HG03442 (cell line): ENCODE measurements around the gene ARHGAP26.

Experiments used
- ATAC-seq: cut with Tn5 transposase; IDR thresholded peaks from one replicate; pipeline ENCODE4 v1.9.1; 2021; ENCODE audit warnings: mild to moderate bottlenecking, moderate library complexity; ENCODE audit not compliant: unreplicated experiment

Gene ARHGAP26

GRCh38 chr5:142826741-142827492, 56.7 kb downstream of the ARHGAP26 start:
- ATAC-seq, result no peak

DNA sequence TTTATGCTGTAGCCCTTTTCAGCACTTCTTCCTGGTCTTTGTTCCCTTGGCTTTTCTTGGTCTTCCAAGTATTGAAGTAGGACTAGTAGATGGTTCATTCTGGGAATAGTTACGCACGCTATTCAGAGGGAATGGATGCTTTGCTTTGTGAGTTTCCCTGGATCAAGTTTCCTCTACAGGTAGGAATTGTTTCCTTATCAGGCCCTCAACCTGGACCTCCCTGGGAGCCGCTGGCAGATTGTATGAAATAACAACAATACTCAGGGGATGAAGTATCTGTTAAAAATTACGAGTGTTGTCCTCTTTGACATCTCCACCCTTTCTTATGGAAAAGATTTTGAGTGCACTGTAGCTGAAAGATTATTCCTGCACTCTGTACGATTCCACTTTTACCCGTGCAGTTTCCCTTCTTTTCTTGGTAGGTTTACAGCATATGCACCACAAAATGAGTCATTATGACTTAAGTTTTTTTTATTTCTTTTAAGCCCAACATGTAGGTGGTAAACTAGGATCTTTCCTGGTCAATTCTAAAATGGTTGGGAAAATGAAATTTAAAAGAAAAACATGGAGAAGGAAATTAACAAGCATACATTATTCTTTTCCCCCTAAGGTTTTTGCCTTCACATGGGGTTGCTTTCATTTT, 57.9 kb downstream of the ARHGAP26 start:
- no peak for ATAC-seq

GRCh38 chr5:142828797-142829535, 58.8 kb downstream of the ARHGAP26 start:
- no peak for ATAC-seq

GRCh38 chr5:142829801-142830220, 59.6 kb downstream of the ARHGAP26 start:
- ATAC-seq, result no peak

DNA sequence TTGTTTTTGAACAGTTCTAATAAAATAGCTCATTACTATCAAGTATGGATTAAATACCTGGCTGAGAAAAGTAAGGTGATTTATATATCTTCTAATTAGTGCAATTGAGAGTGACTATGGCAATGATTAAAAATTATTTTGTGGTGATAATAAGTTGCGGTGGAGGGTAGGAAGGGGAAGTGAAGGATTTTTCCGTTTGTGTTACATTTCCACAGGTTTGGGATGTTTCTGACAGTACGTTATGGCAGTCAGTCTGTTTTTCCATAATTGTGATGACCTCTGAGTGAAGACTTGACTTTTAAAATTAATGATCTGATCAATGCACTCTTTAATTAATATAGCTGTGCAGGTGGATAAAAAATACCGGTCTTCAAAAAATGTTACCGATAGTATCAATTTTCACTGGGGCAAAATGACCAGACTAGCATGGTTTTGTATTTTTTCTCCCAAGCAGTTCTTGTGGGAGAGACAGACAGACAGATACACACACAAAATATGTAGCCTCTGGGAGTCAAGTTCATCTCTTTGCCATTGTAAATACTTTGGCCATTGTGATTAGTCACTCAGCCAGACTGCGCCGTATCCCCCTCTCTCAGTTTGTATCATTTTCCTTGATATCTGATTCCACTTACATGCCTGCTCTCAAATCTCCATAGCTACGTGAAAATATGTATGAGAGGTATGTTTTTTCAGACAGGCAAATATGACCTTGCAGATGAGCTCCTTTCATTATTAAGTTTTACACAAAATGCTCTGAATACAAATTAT, 60.2 kb downstream of the ARHGAP26 start:
- ATAC-seq, result no peak

GRCh38 chr5:142831009-142831383, 60.8 kb downstream of the ARHGAP26 start:
- ATAC-seq, result no peak

GRCh38 chr5:142832263-142832662, 62.1 kb downstream of the ARHGAP26 start:
- ATAC-seq, result no peak

GRCh38 chr5:142833517-142834449, 63.6 kb downstream of the ARHGAP26 start:
- ATAC-seq, result no peak

- no peak for ATAC-seq
These were observed 64.3 kb downstream of the ARHGAP26 start for GRCh38 chr5:142834504-142834903.

DNA sequence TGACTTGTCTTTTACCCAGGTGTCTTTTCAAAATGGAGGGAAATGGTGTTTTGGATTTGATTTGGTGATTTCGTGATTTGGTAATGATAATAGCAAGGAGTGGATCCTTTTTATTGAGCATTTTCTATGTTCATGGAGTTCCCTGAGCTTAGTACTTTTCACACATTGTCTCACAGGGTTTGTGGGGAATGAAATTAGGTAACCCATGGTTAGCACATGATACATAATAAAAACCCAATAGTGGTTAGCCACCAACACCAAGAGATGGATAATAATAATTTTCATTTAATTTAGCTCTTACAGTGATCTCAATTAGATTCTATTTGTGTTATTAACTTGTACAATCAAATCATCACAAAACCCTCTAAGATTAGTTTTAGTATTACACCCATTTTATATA, 65.4 kb downstream of the ARHGAP26 start:
- no peak for ATAC-seq

GRCh38 chr5:142836048-142836447, 65.9 kb downstream of the ARHGAP26 start:
- ATAC-seq, result no peak

GRCh38 chr5:142837081-142837725, 67.0 kb downstream of the ARHGAP26 start:
- no peak for ATAC-seq

- ATAC-seq, result no peak
These were observed 68.7 kb downstream of the ARHGAP26 start for GRCh38 chr5:142838845-142839244.

- ATAC-seq, result no peak
These were observed 69.7 kb downstream of the ARHGAP26 start for GRCh38 chr5:142839711-142840346.

- ATAC-seq, result no peak
These were observed 70.4 kb downstream of the ARHGAP26 start for GRCh38 chr5:142840575-142840974.

GRCh38 chr5:142841511-142842265, 71.5 kb downstream of the ARHGAP26 start:
- ATAC-seq, result no peak

DNA sequence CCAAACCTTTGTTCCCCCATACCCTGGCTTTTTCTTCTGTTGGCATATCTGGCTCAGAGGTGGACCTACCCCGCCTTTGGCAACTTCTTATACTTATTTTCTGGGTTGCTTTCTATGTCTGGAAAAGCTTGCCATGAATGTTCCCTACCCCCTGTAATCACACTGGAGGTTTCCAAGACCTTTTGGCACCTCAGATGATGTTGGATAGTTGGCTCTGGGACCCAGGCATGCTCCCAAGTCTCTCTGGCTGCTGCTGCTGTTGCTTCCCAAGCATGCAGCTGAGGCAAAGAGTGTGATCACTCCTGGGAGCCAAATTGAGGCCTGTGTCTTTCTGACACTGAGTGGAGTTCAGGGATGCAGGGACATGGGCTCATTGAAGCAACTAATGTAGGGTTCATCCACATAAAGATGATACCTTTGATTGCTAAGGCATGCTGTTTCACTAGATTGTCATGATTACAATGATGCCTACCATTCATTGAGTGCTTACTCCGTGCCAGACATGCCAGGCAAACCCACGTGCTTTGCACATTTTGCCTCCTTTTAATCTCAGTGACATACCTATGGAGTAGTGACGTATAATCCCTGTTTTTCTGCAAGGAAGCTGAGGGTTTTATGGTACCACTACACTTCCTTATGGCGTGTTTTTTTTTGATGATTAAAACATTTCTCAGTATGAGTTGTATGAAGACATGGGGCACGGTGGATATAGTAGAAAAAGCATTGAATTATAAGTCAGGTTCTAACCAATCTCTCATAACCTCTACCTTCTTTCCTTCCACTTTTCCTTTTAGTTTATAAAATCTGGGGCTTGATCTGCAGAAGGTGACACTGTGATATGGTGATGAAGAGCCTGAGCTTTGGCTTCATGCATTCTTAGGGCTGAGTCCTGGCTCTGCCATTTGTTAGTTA, 73.1 kb downstream of the ARHGAP26 start:
- ATAC-seq, result no peak
